SJSA1 (cell line): ENCODE results near the gene CATSPER4. TPM values are rescaled to one million over a fixed set of nuclear protein-coding genes. Genes with fewer than 3 reads are reported as not detected.

Experiments used
- DNase-seq, 2 experiments: peaks; one replicate each; pipeline ENCODE4 v3.0.0-alpha.2; 2015 to 2020; ENCODE audit warnings: low spot score in 2 of 2, low read depth in 1 of 2
- H3K27ac ChIP-seq: fragments of 250-450 bp; sonication (Bioruptor Pico); 2 replicates; pipeline ENCODE4 v1.5.1; 2020; ENCODE audit warnings: mild to moderate bottlenecking, moderate library complexity
- H3K27me3 ChIP-seq: fragments of 250-450 bp; sonication (Bioruptor Pico); replicated peaks from 2 replicates; pipeline ENCODE4 v1.5.1; 2020; ENCODE audit warnings: mild to moderate bottlenecking, moderate library complexity
- H3K36me3 ChIP-seq: fragments of 250-450 bp; sonication (Bioruptor Pico); 2 replicates; pipeline ENCODE4 v1.5.1; 2020; ENCODE audit warnings: mild to moderate bottlenecking
- H3K4me1 ChIP-seq: fragments of 250-450 bp; sonication (Bioruptor Pico); replicated peaks from 2 replicates; pipeline ENCODE4 v1.6.1; 2021; ENCODE audit warnings: mild to moderate bottlenecking
- H3K4me3 ChIP-seq: fragments of 250-450 bp; sonication (Bioruptor Pico); 2 replicates; pipeline ENCODE4 v1.5.1; 2020; ENCODE audit warnings: mild to moderate bottlenecking
- H3K9me3 ChIP-seq: fragments of 250-450 bp; sonication (Bioruptor Pico); replicated peaks from 2 replicates; pipeline ENCODE4 v1.5.1; 2020; ENCODE audit warnings: mild to moderate bottlenecking
- total RNA-seq: library from RNA; depleted of rRNA; stranded (reverse); fragments of >200 nt; shearing (Covaris generic); gene quantifications from 2 replicates; pipeline ENCODE4 v1.2.3, GENCODE V29; 2014

The CATSPER4 gene
- total RNA-seq, 1 experiment from 2014 or later: not detected

DNA sequence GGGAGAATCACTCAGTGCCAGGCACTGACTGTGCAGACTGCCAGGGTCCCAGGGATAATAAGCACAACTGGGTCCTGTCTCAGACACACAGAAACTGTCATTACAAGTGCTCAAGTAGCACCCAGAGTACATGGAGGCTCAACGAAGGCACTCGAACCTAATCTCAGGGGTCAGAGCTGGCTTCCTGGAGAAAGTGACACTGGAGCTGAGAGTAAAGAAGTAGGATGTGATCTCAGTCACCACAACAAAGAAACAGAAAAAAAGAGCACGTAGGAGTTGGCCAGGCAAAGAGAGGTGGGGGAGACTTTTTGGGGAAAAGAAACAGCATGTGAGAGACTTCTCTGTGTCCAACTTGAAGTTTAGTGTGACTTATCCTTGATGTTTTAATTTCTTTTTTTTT is 1.3 kb downstream of the CATSPER4 start:
- Histone ChIP-seq H3K9me3 (no peaks in the 10 kb centered on the region), H3K36me3 (no peaks in the 10 kb centered on the region), H3K27me3 (no peaks in the 10 kb centered on the region), H3K4me3 (no peak overlapping the region), H3K27ac (no peak overlapping the region), H3K4me1 (no peaks in the 10 kb centered on the region)
- no peak for DNase-seq

DNA sequence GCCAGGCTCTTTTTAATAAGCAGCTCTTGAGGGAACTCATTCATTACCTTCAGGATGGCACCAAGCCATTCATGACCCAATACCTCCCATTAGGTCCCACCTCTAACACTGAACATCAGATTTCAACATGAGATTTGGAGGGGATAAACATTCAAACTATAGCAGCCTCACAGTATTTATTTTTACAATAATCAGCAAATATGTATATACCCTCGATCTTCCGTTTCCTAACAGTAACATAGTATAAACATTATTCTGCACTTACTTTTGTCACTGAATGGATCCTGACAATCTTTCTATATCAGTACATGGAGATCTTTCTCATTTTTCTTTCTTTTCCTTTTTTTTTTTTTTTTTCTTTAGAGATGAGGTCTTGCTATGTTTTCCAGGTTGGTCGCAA is 5.4 kb downstream of the CATSPER4 start:
- Histone ChIP-seq H3K9me3 (no peaks in the 10 kb centered on the region), H3K36me3 (no peaks in the 10 kb centered on the region), H3K4me3 (no peak overlapping the region), H3K4me1 (no peaks in the 10 kb centered on the region), H3K27ac (no peak overlapping the region), H3K27me3 (no peaks in the 10 kb centered on the region)
- no peak for DNase-seq

DNA sequence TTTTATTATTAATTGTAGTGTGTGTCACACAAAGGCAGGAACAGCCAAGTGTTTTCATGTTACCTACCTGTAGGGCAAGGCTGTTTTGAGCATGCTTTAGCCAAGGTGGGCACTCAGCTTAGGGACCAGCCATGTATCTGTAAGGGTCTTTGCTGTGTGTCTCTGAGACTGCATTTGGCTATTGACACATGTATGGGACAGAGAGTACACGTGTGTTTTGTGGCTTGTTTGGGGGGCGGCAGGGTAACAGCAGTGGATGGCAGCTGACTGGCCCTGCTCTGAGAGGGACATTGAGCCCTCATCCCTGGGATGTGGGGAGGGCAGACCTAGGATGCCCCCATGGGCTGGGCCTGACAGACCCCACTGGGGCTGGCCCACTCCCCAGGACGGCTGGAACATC is 6.9 kb downstream of the CATSPER4 start:
- no peaks in the 10 kb centered on the region for H3K4me1 ChIP-seq
- no peaks in the 10 kb centered on the region for H3K36me3 ChIP-seq
- H3K4me3 ChIP-seq: no peak overlapping the region
- DNase-seq: no peak
- no peaks in the 10 kb centered on the region for H3K27me3 ChIP-seq
- no peaks in the 10 kb centered on the region for H3K9me3 ChIP-seq
- no peak overlapping the region for H3K27ac ChIP-seq

DNA sequence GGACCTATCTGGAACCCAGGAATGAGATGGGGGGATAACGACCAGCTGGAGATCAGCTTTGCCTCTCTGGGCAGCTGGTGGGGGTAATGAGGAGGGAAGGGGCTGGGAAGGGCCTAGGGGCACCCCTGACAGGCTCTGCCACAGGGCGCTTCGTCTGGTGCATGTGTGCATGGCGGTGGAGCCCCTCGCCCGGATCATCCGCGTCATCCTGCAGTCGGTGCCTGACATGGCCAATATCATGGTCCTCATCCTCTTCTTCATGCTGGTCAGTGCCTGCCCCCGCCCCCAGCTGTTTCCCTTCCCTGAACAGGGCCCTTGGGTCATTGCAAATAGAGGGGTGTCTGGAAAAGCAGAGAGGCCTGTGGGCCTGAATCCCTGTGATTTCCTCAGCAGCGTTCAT is 7.4 kb downstream of the CATSPER4 start:
- Histone ChIP-seq H3K27ac (no peak overlapping the region), H3K9me3 (no peaks in the 10 kb centered on the region), H3K4me3 (no peak overlapping the region), H3K4me1 (no peaks in the 10 kb centered on the region), H3K27me3 (no peaks in the 10 kb centered on the region), H3K36me3 (no peaks in the 10 kb centered on the region)
- DNase-seq: no peak

DNA sequence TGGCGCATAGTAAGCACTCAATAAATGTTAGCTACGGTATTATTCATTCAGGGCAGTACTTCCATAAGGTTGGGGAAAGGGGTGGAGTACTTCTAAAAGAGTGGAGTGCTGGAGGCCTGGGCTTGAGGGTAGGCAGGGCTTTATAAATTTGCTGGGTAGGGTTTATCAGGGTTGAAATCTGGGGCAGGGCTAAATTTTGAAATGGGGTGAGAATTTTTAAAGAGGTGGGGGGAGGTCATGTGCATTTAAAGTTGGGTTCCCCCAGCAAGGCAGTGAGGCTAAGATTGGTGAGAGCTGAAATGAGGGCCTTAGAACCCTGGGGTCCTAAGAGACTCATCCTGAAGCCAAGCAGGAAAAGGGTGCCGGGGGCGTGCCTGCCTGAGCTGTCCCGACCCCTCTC is 10.0 kb downstream of the CATSPER4 start:
- Histone ChIP-seq H3K4me1 (no peaks in the 10 kb centered on the region), H3K4me3 (no peak overlapping the region), H3K27ac (no peak overlapping the region), H3K36me3 (no peaks in the 10 kb centered on the region), H3K9me3 (no peaks in the 10 kb centered on the region), H3K27me3 (no peaks in the 10 kb centered on the region)
- DNase-seq: no peak

DNA sequence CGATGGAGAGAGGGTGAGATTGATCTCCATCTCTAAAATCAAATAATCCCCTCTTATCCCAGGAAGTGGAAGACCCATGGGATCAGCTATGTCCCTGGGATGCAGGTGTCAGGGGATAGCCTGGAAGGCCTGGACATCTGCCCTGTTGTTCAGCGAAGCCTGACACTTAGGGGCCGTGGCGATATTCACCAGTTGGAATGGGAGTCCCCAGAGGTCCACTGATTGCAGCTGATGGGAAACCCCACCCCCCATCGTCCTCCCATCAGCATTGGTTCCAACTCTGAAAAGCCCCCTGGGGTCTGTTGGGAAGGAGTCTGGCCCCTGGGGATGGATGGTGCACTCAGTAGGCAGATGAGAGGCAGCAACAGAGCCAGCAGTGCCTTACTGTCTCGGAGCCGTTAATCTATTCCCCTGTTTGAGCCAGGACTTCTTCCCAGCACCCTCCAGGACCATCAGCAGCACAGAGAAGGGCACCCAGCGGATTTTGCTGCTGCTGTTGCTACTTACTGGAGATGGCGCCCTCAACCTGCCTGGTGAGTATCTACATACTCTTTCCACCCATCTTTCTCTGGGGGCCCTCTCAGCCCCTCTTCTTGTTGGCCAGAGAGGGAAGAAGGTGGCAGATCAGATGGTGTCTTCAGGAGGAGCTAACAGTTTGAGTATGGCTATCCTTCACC is 13.4 kb downstream of the CATSPER4 start:
- Histone ChIP-seq H3K27me3 (no peaks in the 10 kb centered on the region), H3K9me3 (no peaks in the 10 kb centered on the region), H3K4me1 (no peaks in the 10 kb centered on the region), H3K27ac (no peak overlapping the region), H3K4me3 (no peak overlapping the region), H3K36me3 (no peaks in the 10 kb centered on the region)
- no peak for DNase-seq

DNA sequence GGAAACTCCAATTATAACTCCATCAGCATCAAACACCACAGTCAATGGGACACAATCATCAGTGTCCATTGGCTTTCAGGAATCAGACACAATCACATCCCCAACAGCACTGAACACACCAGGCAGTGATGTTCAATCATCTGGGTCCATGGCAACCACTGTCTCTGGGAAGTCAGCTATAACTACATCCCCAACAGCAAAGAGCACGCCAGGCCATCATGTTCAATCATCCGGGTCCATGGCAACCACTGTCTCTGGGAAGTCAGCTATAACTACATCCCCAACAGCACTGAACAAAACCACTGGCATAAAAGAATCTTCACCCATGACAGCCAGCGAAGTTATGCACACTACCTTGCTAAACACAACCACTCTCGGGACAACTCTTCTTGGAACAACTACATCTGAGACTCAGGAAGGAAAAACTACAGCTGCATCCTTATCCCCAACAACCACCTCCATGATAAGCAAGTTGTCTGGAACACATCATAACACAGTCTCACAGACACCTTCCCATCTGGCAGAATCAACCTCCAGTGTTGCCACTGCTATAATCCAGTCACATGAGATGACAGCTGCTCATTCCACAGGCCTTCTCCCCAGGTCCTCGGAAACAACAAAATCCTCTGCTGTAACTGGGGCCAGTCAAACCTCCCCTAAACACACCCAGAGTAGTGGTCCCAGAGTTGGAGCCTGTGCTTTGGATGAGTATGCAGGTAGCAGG is 19.9 kb downstream of the CATSPER4 start:
- no peak overlapping the region for H3K27ac ChIP-seq
- no peaks in the 10 kb centered on the region for H3K36me3 ChIP-seq
- no peak for DNase-seq
- no peaks in the 10 kb centered on the region; the same call in 1 of the 2 replicates for H3K27me3 ChIP-seq
- no peaks in the 10 kb centered on the region for H3K9me3 ChIP-seq
- H3K4me3 ChIP-seq: no peak overlapping the region
- no peaks in the 10 kb centered on the region for H3K4me1 ChIP-seq

DNA sequence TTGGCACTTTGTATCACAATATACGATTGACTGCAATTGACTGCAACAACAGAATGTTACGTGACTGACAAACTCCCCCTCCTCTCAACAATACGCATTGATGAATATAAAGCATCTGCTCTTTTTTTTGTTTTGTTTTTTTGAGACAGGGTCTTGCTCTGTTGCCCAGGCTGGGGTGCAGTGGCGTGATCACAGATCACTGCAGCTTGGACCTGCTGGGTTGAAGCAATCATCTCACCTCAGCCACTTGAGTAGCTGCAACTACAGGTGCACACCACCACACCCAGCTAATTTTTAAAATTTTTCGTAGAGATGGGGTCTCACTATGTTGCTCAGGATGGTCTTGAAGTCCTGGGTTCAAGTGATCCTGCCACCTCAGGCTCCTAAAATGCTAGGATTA is 22.3 kb downstream of the CATSPER4 start:
- DNase-seq: no peak
- H3K27ac ChIP-seq: no peak overlapping the region
- no peaks in the 10 kb centered on the region for H3K36me3 ChIP-seq
- peaks cover 2% of the 10 kb centered on the region; the same call in 1 of the 2 replicates for H3K4me1 ChIP-seq
- no peaks in the 10 kb centered on the region for H3K9me3 ChIP-seq
- no peaks in the 10 kb centered on the region; the same call in 1 of the 2 replicates for H3K27me3 ChIP-seq
- H3K4me3 ChIP-seq: no peak overlapping the region

DNA sequence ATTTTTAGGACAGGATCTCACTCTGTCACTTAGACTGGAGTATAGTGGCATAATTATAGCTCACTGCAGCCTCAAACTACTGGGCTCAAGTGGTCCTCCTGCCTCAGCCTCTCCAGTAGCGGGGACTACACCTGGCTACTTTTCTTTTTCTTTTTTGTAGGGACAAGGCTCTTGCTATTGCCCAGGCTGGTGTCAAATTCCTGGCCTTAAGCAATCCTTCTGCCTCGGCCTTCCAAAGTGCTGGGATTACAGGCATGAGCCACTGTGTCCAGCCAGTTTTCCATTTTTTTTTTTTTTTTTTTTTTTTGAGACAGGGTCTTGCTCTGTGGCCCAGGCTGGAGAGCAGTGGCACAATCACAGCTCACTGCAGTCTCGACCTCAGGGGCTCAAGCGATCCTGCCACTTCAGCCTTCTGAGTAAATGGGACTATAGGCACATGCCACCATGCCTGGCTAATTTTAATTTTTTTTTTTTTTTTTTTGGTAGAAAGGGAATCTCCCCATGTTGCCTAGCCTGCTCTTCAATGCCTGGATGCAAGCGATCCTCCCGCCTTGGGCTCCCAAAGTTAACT is 23.0 kb downstream of the CATSPER4 start:
- H3K27ac ChIP-seq: no peak overlapping the region
- H3K36me3 ChIP-seq: no peaks in the 10 kb centered on the region
- no peaks in the 10 kb centered on the region; the same call in 1 of the 2 replicates for H3K27me3 ChIP-seq
- H3K9me3 ChIP-seq: no peaks in the 10 kb centered on the region
- H3K4me3 ChIP-seq: no peak overlapping the region
- H3K4me1 ChIP-seq: peaks cover 9% of the 10 kb centered on the region
- no peak for DNase-seq

DNA sequence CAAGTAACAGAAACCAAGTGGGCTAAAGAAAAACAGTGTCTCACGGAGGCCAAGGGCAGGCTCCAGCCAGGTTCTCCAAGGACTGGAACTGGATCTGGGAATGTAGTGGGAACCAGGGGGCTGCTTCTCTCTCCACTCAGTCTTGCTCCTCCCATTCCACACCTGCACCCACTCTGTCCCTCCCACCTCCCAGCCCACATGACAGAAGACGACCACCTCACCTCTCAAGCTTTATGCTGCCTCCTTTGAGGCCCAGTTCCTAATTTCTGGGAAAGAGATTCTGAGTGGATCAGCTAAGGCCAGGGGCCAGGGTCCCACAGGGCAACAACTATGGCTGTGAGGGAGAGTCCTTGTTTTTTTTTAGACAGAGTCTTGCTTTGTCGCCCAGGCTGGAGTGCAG is 24.8 kb downstream of the CATSPER4 start:
- DNase-seq: no peak
- H3K27me3 ChIP-seq: no peaks in the 10 kb centered on the region; the same call in 1 of the 2 replicates
- H3K27ac ChIP-seq: no peak overlapping the region
- no peak overlapping the region for H3K4me3 ChIP-seq
- no peaks in the 10 kb centered on the region for H3K36me3 ChIP-seq
- no peaks in the 10 kb centered on the region for H3K9me3 ChIP-seq
- peaks cover 26% of the 10 kb centered on the region for H3K4me1 ChIP-seq

DNA sequence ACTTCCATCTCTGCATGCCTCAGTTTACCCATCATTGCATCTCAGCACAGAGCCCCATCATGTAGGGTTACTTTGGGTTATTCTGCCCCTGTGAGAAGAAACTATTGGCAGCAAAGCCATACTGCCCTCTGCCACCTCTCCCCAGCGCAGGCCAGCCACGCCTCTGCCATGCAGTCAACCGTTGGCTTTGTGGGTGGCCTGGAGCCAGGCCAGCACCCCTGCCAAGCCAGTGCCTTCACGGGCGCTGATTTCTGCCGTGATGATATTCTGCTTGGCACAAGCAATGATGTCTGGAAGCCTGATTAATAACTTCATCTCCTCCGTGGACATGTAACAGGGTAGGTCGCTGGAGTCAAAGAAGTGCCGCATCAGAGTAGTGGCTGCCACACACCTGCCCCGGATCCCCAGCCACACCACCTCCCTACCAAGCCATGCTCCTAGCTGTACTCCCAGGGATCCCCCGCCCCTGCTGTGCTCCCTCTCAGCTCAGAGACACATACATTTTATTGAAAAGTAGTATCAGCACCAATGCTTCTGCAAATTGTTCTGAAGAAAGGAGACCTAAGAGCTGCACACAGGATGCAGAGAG is 28.6 kb downstream of the CATSPER4 start:
- Histone ChIP-seq H3K4me3 (no peak overlapping the region), H3K36me3 (no peaks in the 10 kb centered on the region), H3K4me1 (peaks cover 51% of the 10 kb centered on the region), H3K27ac (no peak overlapping the region), H3K27me3 (no peaks in the 10 kb centered on the region), H3K9me3 (no peaks in the 10 kb centered on the region)
- peak; percentile 47 to 63 for DNase-seq

DNA sequence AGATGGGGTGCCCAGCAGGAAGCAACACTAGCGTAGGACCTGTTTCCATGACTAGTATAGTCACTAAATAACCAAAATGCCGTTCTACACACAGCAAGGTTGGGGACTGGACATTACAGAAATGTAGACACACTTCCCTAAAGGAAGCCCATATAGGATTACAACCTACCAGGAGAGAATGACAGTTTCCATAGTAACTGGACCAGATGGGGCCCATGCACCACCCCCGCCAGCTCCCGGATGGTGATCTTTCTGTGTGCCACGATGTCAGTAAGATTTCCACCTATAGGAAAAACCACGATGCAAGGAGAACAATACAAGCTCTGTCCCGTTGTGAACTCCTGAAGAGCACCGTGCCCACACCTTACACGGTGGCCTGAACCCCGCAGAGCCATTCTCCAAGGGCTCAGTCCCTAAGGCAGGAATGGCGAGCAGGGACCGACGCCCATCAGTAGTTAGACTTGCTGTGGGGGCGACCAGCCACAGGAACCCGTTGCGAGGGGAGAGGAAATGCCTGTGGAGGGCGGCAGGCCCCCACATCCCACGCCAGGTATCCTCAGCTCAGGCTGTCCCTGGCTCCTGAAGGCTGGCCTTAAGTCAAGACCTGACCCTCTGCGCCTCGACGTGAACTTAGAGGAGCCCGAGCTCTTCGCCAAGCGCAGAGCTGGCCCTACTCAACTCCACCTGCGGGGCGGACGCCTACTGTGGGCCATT is 30.0 kb downstream of the CATSPER4 start:
- Histone ChIP-seq H3K36me3 (no peaks in the 10 kb centered on the region), H3K27me3 (no peaks in the 10 kb centered on the region)
- DNase-seq: no peak

DNA sequence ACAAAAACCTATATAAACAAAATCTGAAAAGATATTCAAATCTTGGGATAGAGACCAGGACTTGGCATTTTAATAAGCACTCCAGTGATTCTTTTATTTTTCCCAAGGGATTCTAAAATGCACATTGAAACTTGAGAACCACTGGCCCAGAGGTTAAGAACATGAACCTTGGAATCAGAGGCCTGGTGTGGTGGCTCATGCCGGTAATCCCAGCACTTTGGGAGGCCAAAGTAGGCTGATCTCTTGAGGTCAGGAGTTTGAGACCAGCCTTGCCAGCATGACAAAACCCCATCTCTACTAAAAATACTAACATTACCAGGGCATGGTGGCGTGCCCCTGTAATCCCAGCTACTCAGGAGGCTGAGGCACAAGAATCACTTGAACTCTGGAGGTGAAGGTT is 30.7 kb downstream of the CATSPER4 start:
- Histone ChIP-seq H3K27me3 (no peaks in the 10 kb centered on the region), H3K4me3 (no peak overlapping the region), H3K4me1 (peaks cover 51% of the 10 kb centered on the region), H3K36me3 (no peaks in the 10 kb centered on the region), H3K9me3 (no peaks in the 10 kb centered on the region), H3K27ac (no peak overlapping the region)
- no peak for DNase-seq

More for the DNA sequence above, 30.0 kb downstream of the CATSPER4 start:
- no peak overlapping the region for H3K4me3 ChIP-seq
- peaks cover 51% of the 10 kb centered on the region for H3K4me1 ChIP-seq
- H3K9me3 ChIP-seq: no peaks in the 10 kb centered on the region
- no peak overlapping the region for H3K27ac ChIP-seq
